ENCODE measurements around the gene ZSWIM3.

DNA sequence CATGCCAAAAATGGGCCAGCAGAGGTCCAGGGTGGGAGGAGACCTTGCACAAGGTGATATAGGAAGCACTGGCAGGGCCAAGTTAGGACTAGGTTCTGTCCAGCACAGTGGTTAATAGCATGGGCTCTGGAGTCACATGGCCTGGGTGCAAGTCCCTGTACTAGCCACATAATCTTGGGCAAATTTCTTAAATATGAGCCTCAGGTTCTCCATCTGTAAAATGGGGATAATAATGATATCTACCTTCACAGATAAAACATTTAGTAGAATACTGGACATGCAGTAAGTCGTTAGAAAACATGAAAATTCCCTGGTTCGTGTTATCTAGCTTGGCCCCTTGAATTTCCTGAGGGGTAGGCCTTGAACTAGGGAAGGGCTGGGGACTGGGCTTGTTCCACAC, 39.9 kb downstream of the ZSWIM3 start:
- TF ChIP-seq, protein P1, sequence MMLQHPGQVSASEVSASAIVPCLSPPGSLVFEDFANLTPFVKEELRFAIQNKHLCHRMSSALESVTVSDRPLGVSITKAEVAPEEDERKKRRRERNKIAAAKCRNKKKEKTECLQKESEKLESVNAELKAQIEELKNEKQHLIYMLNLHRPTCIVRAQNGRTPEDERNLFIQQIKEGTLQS (IDR thresholded peaks at IDR 0.05; ENCODE audit: insufficient read depth, low read depth, low read length) = no peak
- TF ChIP-seq, protein P2, sequence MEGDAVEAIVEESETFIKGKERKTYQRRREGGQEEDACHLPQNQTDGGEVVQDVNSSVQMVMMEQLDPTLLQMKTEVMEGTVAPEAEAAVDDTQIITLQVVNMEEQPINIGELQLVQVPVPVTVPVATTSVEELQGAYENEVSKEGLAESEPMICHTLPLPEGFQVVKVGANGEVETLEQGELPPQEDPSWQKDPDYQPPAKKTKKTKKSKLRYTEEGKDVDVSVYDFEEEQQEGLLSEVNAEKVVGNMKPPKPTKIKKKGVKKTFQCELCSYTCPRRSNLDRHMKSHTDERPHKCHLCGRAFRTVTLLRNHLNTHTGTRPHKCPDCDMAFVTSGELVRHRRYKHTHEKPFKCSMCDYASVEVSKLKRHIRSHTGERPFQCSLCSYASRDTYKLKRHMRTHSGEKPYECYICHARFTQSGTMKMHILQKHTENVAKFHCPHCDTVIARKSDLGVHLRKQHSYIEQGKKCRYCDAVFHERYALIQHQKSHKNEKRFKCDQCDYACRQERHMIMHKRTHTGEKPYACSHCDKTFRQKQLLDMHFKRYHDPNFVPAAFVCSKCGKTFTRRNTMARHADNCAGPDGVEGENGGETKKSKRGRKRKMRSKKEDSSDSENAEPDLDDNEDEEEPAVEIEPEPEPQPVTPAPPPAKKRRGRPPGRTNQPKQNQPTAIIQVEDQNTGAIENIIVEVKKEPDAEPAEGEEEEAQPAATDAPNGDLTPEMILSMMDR (IDR thresholded peaks at IDR 0.05; ENCODE audit: control extremely low read depth in 1 of 3, insufficient read depth in 1 of 3, low read depth in 1 of 3, low read length in 3 of 3) = no peak
- no peak for TF ChIP-seq POLR2A (IDR thresholded peaks at IDR 0.05; ENCODE audit: control extremely low read depth in 1 of 2, low read depth in 2 of 2, low read length in 2 of 2)
- no peak for TF ChIP-seq SAP30 (IDR thresholded peaks at IDR 0.05; ENCODE audit: insufficient read depth, insufficient replicate concordance, low read length)
- TF ChIP-seq NANOG (IDR thresholded peaks at IDR 0.05; ENCODE audit: insufficient read depth, low read depth, low read length, poor library complexity, severe bottlenecking) = no peak
- no peak for TF ChIP-seq JUN (IDR thresholded peaks at IDR 0.05; ENCODE audit: low read depth, low read length)
- no peak for TF ChIP-seq CREB1 (IDR thresholded peaks at IDR 0.05)
- TF ChIP-seq RAD21 (IDR thresholded peaks at IDR 0.05 in 1 of 2, conservative IDR thresholded peaks at IDR 0.05 in 1 of 2; ENCODE audit: low read depth in 2 of 2, low read length in 2 of 2) = no peak
- no peak for TF ChIP-seq SIN3A (conservative IDR thresholded peaks at IDR 0.05 in 1 of 2, IDR thresholded peaks at IDR 0.05 in 1 of 2; ENCODE audit: low read depth in 1 of 2, low read length in 2 of 2)
- no peak for TF ChIP-seq FOSL1 (IDR thresholded peaks at IDR 0.05; ENCODE audit: insufficient read depth, low read depth, low read length)
- no peak for TF ChIP-seq SP1 (IDR thresholded peaks at IDR 0.05; ENCODE audit: low read depth, low read length)
- no peak for TF ChIP-seq PHF8 (conservative IDR thresholded peaks at IDR 0.05; ENCODE audit: low read depth, low read length)
- TF ChIP-seq YY1 (IDR thresholded peaks at IDR 0.05; ENCODE audit: low read depth, low read length) = no peak
- no peak for TF ChIP-seq HDAC2 (IDR thresholded peaks at IDR 0.05; ENCODE audit: borderline replicate concordance in 1 of 2, low read depth in 2 of 2, low read length in 2 of 2)
